CD4-positive, alpha-beta T cell treated with Interleukin-12 subunit alpha and Interleukin-12 subunit beta, for 1 hour (primary cell): ENCODE results near the gene ZNF677.
"Not testable (repeated sequence)": the region's sequence is repeated elsewhere in the genome, so short reads cannot be mapped to it uniquely, and the experiment has no call there.

Experiments
- DNase-seq: peaks from one replicate; pipeline ENCODE4 v3.0.0-alpha.2; 2020

The ZNF677 gene

GRCh38 chr19:53192771-53193534 lies 61.7 kb downstream of the ZNF677 start, which contains the start of gene ZNF665:
ZNF665 (minus strand) TSS chr19:53193358; CDS start chr19:53182898, 10,460 bp downstream.
- DNase-seq: peak; percentile 84

GRCh38 chr19:53190253-53190652 lies 64.4 kb downstream of the ZNF677 start:
- no peak for DNase-seq

GRCh38 chr19:53189691-53190198 lies 64.9 kb downstream of the ZNF677 start:
- DNase-seq: not testable (repeated sequence)
